HepG2 (cell line): ENCODE results near the gene COMMD10. TPM values are rescaled to one million over a fixed set of nuclear protein-coding genes. Genes with fewer than 3 reads are reported as not detected.

Experiments used
- ATAC-seq: fragments of 200-7000 bp; cut with Tn5 transposase; 3 replicates; pipeline ENCODE4 v1.9.1; 2020; ENCODE audit warnings: mild to moderate bottlenecking, moderate library complexity
- BruUV-seq: library from RNA; stranded (reverse); fragments of 400-500 nt; replicated peaks from 2 replicates; lab custom pipeline; 2021; lab: Mats Ljungman, UMichigan
- CTCF ChIA-PET: fragments of 300-600 bp; formaldehyde crosslinking; extraction: SDS; loops from one replicate; lab custom pipeline; 2021; ENCODE audit warnings: low total read pairs, inconsistent platforms, low intra/inter-chr PET ratio; lab: Yijun Ruan, JAX
- POLR2A ChIA-PET: fragments of 350-600 bp; sonication (Branson Sonifier 250); formaldehyde crosslinking; loops from one replicate; lab custom pipeline; 2020; ENCODE audit warnings: antibody characterized with exemption, inconsistent platforms; lab: Yijun Ruan, JAX
- DNase-seq: peaks from one replicate; pipeline ENCODE4 v3.0.0-alpha.2; 2015; ENCODE audit warnings: low spot score
- FAIRE-seq: peaks from 3 replicates; lab custom pipeline; 2011; peaks lifted over from hg19 to GRCh38; lab: Jason Lieb, UNC
- H2AFZ ChIP-seq: one replicate; pipeline ENCODE4 v1.6.1; 2011; ENCODE audit warnings: low read length, inconsistent platforms
- H3K27ac ChIP-seq: fragments of 300-600 bp; 3 replicates; pipeline ENCODE4 v1.8.0; 2011; ENCODE audit warnings: mixed run types, mild to moderate bottlenecking, mixed read lengths, low read length, inconsistent platforms; ENCODE audit not compliant: insufficient read depth; ENCODE audit errors: extremely low read length
- H3K27me3 ChIP-seq, 2 experiments: fragments of 200-600 bp in 1 of 2; 2 replicates in 1 of 2; 3 replicates in 1 of 2; pipeline versions ENCODE4 v1.6.0 to v1.8.0; 2011; ENCODE audit warnings: low read length in 2 of 2, mild to moderate bottlenecking in 2 of 2, moderate library complexity in 2 of 2, inconsistent platforms in 1 of 2; ENCODE audit not compliant: insufficient read depth in 2 of 2, control insufficient read depth in 1 of 2
- H3K36me3 ChIP-seq, 2 experiments: fragments of 200-600 bp in 1 of 2; replicated peaks in 1 of 2; 2 replicates in 1 of 2; 3 replicates in 1 of 2; pipeline versions ENCODE4 v1.5.1 to v1.8.0; 2011; ENCODE audit warnings: low read length in 2 of 2, inconsistent platforms in 1 of 2; ENCODE audit not compliant: insufficient read depth in 2 of 2, control insufficient read depth in 1 of 2
- H3K4me1 ChIP-seq: 2 replicates; pipeline ENCODE4 v1.5.1; 2012; ENCODE audit warnings: low read length, inconsistent platforms; ENCODE audit not compliant: insufficient read depth
- H3K4me2 ChIP-seq: 2 replicates; pipeline ENCODE4 v1.6.0; 2011; ENCODE audit warnings: low read depth, low read length, inconsistent platforms
- H3K4me3 ChIP-seq, 3 experiments: fragments of 200-600 bp in 1 of 3; sonication (generic), shearing (Covaris generic) in 1 of 3; replicated peaks in 1 of 3; 2 replicates each; pipeline ENCODE4 v1.5.1; 2011 to 2016; ENCODE audit warnings: low read length in 3 of 3, inconsistent platforms in 2 of 3, low read depth in 2 of 3, mild to moderate bottlenecking in 2 of 3, control low read depth in 1 of 3, mixed read lengths in 1 of 3; ENCODE audit not compliant: insufficient read depth in 1 of 3
- H3K79me2 ChIP-seq: one replicate; pipeline ENCODE4 v1.6.1; 2011; ENCODE audit warnings: low read length, inconsistent platforms; ENCODE audit not compliant: insufficient read depth
- H3K9ac ChIP-seq: 2 replicates; pipeline ENCODE4 v1.6.0; 2011; ENCODE audit warnings: mild to moderate bottlenecking, low read depth, low read length, inconsistent platforms; ENCODE audit not compliant: insufficient read depth
- H3K9me3 ChIP-seq: 2 replicates; pipeline ENCODE4 v1.5.1; 2012; ENCODE audit warnings: mild to moderate bottlenecking, low read length
- H4K20me1 ChIP-seq: 2 replicates; pipeline ENCODE4 v1.6.0; 2011; ENCODE audit warnings: inconsistent platforms, mild to moderate bottlenecking, low read length, moderate library complexity; ENCODE audit not compliant: insufficient read depth
- CSRNP1 ChIP-seq: sonication (generic); formaldehyde crosslinking; IDR thresholded peaks from 2 replicates; pipeline ENCODE4 v1.8.1; 2023; ENCODE audit warnings: mild to moderate bottlenecking, missing genetic modification reagents
- E2F5 ChIP-seq: sonication (generic); formaldehyde crosslinking; conservative IDR thresholded peaks from 2 replicates; pipeline ENCODE4 v1.4.0; 2020; ENCODE audit warnings: missing genetic modification reagents
- GLI4 ChIP-seq: sonication (generic); formaldehyde crosslinking; IDR thresholded peaks from 2 replicates; pipeline ENCODE4 v1.5.1; 2020; ENCODE audit warnings: missing genetic modification reagents, mild to moderate bottlenecking, moderate library complexity, borderline replicate concordance
- HMG20B ChIP-seq: conservative IDR thresholded peaks from 2 replicates; pipeline ENCODE4 v1.6.1; 2016; ENCODE audit warnings: missing genetic modification reagents, missing compliant biosample characterization
- MAZ ChIP-seq, 2 experiments: sonication (generic) in 1 of 2; formaldehyde crosslinking in 1 of 2; IDR thresholded peaks; 2 replicates each; pipeline versions ENCODE4 v1.5.0 to v1.6.1; 2012 to 2020; ENCODE audit warnings: low read depth in 2 of 2, mild to moderate bottlenecking in 2 of 2, borderline replicate concordance in 1 of 2, improper control_type of control experiment in 1 of 2, low read length in 1 of 2, missing genetic modification reagents in 1 of 2, moderate library complexity in 1 of 2
- NFATC3 ChIP-seq: sonication (generic); formaldehyde crosslinking; IDR thresholded peaks from 2 replicates; pipeline ENCODE4 v1.5.1; 2020; ENCODE audit warnings: mild to moderate bottlenecking, missing genetic modification reagents
- PHB2 ChIP-seq: fragments of 450-650 bp; IDR thresholded peaks from 2 replicates; pipeline ENCODE4 v1.6.1; 2018; ENCODE audit not compliant: partially characterized antibody
- SNAPC5 ChIP-seq: sonication (generic); formaldehyde crosslinking; IDR thresholded peaks from 2 replicates; pipeline ENCODE4 v1.8.1; 2023; ENCODE audit warnings: mild to moderate bottlenecking, missing genetic modification reagents, borderline replicate concordance
- STAT5B ChIP-seq: sonication (generic); formaldehyde crosslinking; IDR thresholded peaks from 2 replicates; pipeline ENCODE4 v1.4.0; 2020; ENCODE audit warnings: missing genetic modification reagents
- TBX2 ChIP-seq: sonication (generic); formaldehyde crosslinking; IDR thresholded peaks from 2 replicates; pipeline ENCODE4 v1.5.0; 2020; ENCODE audit warnings: missing genetic modification reagents, mild to moderate bottlenecking, borderline replicate concordance
- ZBTB43 ChIP-seq: sonication (generic); formaldehyde crosslinking; conservative IDR thresholded peaks from 2 replicates; pipeline ENCODE4 v1.4.0; 2020; ENCODE audit warnings: missing genetic modification reagents
- ZNF414 ChIP-seq: sonication (generic); formaldehyde crosslinking; IDR thresholded peaks from 2 replicates; pipeline ENCODE4 v1.5.0; 2020; ENCODE audit warnings: missing genetic modification reagents
- ZNF883 ChIP-seq: sonication (generic); formaldehyde crosslinking; IDR thresholded peaks from 2 replicates; pipeline ENCODE4 v1.5.1; 2020; ENCODE audit warnings: mild to moderate bottlenecking, missing genetic modification reagents; ENCODE audit errors: not compliant biosample characterization
- WGBS: methylation state at CpG from one replicate; pipeline ENCODE4 v1.1.6; 2017; ENCODE audit warnings: low lambda C conversion rate; 5-methylcytosine and 5-hydroxymethylcytosine counted together
- in situ Hi-C: cut with HindIII; loops from 2 replicates; pipeline ENCODE4 v1.10.0; 2017; ENCODE audit warnings: low pct_unique_long_range_greater_than_20kb; ENCODE audit not compliant: extremely low pct_ligation_motif_present
- intact Hi-C: fragments of 100-400 bp; cut with micrococcal nuclease; formaldehyde crosslinking; loops from one replicate; pipeline ENCODE4 v1.10.0; 2022; ENCODE audit not compliant: unreplicated experiment
- polyA plus RNA-seq, 8 experiments: library from polyadenylated mRNA; depleted of rRNA in 3 of 8; stranded (reverse) in 7 of 8; unstranded in 1 of 8; fragments of >200 nt; fragmentation: Illumina TruSeq in 4 of 8; extraction: Trizol in 4 of 8; gene quantifications; 2 replicates each; pipeline versions ENCODE4 v1.2.1 to v1.2.3, GENCODE V29; 2011 to 2016; ENCODE audit warnings: low read depth in 4 of 8, missing spikeins in 1 of 8, mixed read lengths in 1 of 8; ENCODE audit not compliant: insufficient read depth in 1 of 8
- total RNA-seq, 5 experiments: library from RNA; depleted of rRNA; stranded (reverse); fragments of >200 nt; fragmentation: Illumina TruSeq; extraction: Trizol; gene quantifications; 2 replicates each; pipeline ENCODE4 v1.2.3, GENCODE V29; 2016; ENCODE audit warnings: low read depth in 1 of 5

Gene COMMD10
- total and polyA plus RNA-seq, 2 of the 13 experiments (the other 11 are each of a cell fraction or from before 2014, with no cell fraction given) = 16.9 to 39.3 TPM

GRCh38 chr5:116216246-116216645 is 131.4 kb downstream of the COMMD10 start:
- no peaks in the 10 kb centered on the region for H3K27me3 ChIP-seq
- TF ChIP-seq NFATC3 (no peak), ZNF414 (CRISPR knock-in tag) (no peak), HMG20B (CRISPR knock-in tag) (no peak), PHB2 (no peak), SNAPC5 (CRISPR knock-in tag) (no peak), GLI4 (no peak), ZBTB43 (CRISPR knock-in tag) (no peak), E2F5 (no peak), STAT5B (CRISPR knock-in tag) (no peak), TBX2 (CRISPR knock-in tag) (no peak), MAZ (IDR thresholded peaks at IDR 0.05; ENCODE audit: borderline replicate concordance, low read depth, low read length) (no peak), MAZ (CRISPR knock-in tag; IDR thresholded peaks at IDR 0.05; ENCODE audit: low read depth) (no peak), ZNF883 (CRISPR knock-in tag) (no peak), CSRNP1 (CRISPR knock-in tag) (no peak)
- TF ChIP-seq, all 625 proteins: peak for 0
- no peak overlapping the region for H3K9ac ChIP-seq
- ChIA-PET POLR2A (no interaction called here), CTCF (no interaction called here)
- intact Hi-C loops (no loop called here), in situ Hi-C loops (no loop called here)
- no TSS peak for BruUV-seq
- no peak overlapping the region for H3K4me2 ChIP-seq
- ATAC-seq (no peak), DNase-seq (no peak), FAIRE-seq (no peak)
- H3K9me3 ChIP-seq = no peaks in the 10 kb centered on the region
- no peaks in the 10 kb centered on the region for H4K20me1 ChIP-seq
- H2AFZ ChIP-seq = no peak overlapping the region
- H3K4me1 ChIP-seq = no peaks in the 10 kb centered on the region
- WGBS = 95% methylated on average over 5 of the region's 5 CpGs
- H3K36me3 ChIP-seq = no peaks in the 10 kb centered on the region
- no peaks in the 10 kb centered on the region for H3K79me2 ChIP-seq
- no peak overlapping the region for H3K4me3 ChIP-seq
- no peak overlapping the region for H3K27ac ChIP-seq
